Stimulated activated CD4-positive, alpha-beta T cell treated with anti-CD3 and anti-CD28 coated beads, Interleukin-1b, Interleukin-23, amount 100 ng/mL, for 4 hours (primary cell): ENCODE results near the gene CENPB.
"Not testable (repeated sequence)": the region's sequence is repeated elsewhere in the genome, so short reads cannot be mapped to it uniquely, and the experiment has no call there.

Source experiments
- DNase-seq, 2 donors: peaks; one replicate each; pipeline ENCODE4 v3.0.0-alpha.2; 2020; ENCODE audit warnings: low read depth in 2 of 2

Gene CENPB

GRCh38 chr20:3811467-3812258, 25.1 kb upstream of the CENPB start:
- peak; percentile 90 for DNase-seq

GRCh38 chr20:3808544-3808943, 22.0 kb upstream of the CENPB start:
- no peak for DNase-seq

GRCh38 chr20:3804781-3805180, 18.2 kb upstream of the CENPB start:
- DNase-seq, result no peak

- no peak for DNase-seq
Observed at GRCh38 chr20:3804254-3804751, 17.8 kb upstream of the CENPB start.

- no peak for DNase-seq
Observed at GRCh38 chr20:3803854-3804253, 17.3 kb upstream of the CENPB start.

- no peak for DNase-seq
Observed at GRCh38 chr20:3803289-3803688, 16.7 kb upstream of the CENPB start.

GRCh38 chr20:3802524-3803239, 16.1 kb upstream of the CENPB start:
- DNase-seq, result no peak

- no peak for DNase-seq
Observed at GRCh38 chr20:3801846-3802245, 15.3 kb upstream of the CENPB start.

GRCh38 chr20:3801299-3801698, 14.8 kb upstream of the CENPB start:
- no peak for DNase-seq

GRCh38 chr20:3800878-3801260, 14.3 kb upstream of the CENPB start:
- DNase-seq, result no peak

- DNase-seq, result no peak
Observed at GRCh38 chr20:3800256-3800877, 13.8 kb upstream of the CENPB start.

- no peak for DNase-seq
Observed at GRCh38 chr20:3798908-3799248, 12.3 kb upstream of the CENPB start.

- no peak for DNase-seq
Observed at GRCh38 chr20:3798373-3798768, 11.8 kb upstream of the CENPB start.

- no peak for DNase-seq
Observed at GRCh38 chr20:3797592-3798372, 11.2 kb upstream of the CENPB start.

- no peak for DNase-seq
Observed at GRCh38 chr20:3797226-3797545, 10.6 kb upstream of the CENPB start.

GRCh38 chr20:3796477-3797225, 10.1 kb upstream of the CENPB start:
- DNase-seq, result no peak

GRCh38 chr20:3795511-3796468, 9.2 kb upstream of the CENPB start, which contains the start of gene CDC25B:
CDC25B (plus strand) TSS chr20:3796310; CDS start chr20:3796532, 222 bp downstream.
- peak; percentile 79 to 85 for DNase-seq

GRCh38 chr20:3794701-3795420, 8.3 kb upstream of the CENPB start:
- no peak for DNase-seq

- not testable (repeated sequence) for DNase-seq
Observed at GRCh38 chr20:3794168-3794567, 7.6 kb upstream of the CENPB start.
